ENCODE data around the gene C2orf68. TPM values are rescaled to one million over a fixed set of nuclear protein-coding genes. Genes with fewer than 3 reads are reported as not detected.

Gene C2orf68
- polyA plus RNA-seq, 1 of the 3 experiments (the other 2 are of a cell fraction): 14.5 TPM

GRCh38 chr2:85635011-85635410 lies 23.1 kb upstream of the C2orf68 start:
- peaks cover 29% of the 10 kb centered on the region for H3K79me2 ChIP-seq (ENCODE audit: insufficient read depth)
- DNase-seq: no peak
- WGBS (ENCODE audit: low lambda C conversion rate): 96% methylated on average over 8 of the region's 8 CpGs
- CTCF ChIA-PET: interaction anchor here (3.5 to 4.5 kb wide), 5 partner anchors 13 to 82 kb away, joined by 49 to 85 read pairs (median 62); no protein-coding TSS in a partner anchor
- H3K36me3 ChIP-seq (replicated peaks in 1 of 2; ENCODE audit: control insufficient read depth in 1 of 2, insufficient read depth in 2 of 2, low read length in 1 of 2): peaks cover 43 to 71% of the 10 kb centered on the region in 2 experiments
- no peaks in the 10 kb centered on the region for H3K27me3 ChIP-seq (ENCODE audit: insufficient read depth)
- no peak overlapping the region for H3K4me2 ChIP-seq
- no peaks in the 10 kb centered on the region for H3K4me1 ChIP-seq (ENCODE audit: control insufficient read depth in 1 of 2, insufficient read depth in 2 of 2, low read depth in 1 of 2, low read length in 1 of 2)
- TF ChIP-seq JUND (IDR thresholded peaks at IDR 0.05) (no peak), EZH2phosphoT487 (IDR thresholded peaks at IDR 0.05; ENCODE audit: borderline replicate concordance, low read depth) (no peak), TAF1 (IDR thresholded peaks at IDR 0.05; ENCODE audit: borderline replicate concordance, low read depth, low read length) (no peak), YY1 (IDR thresholded peaks at IDR 0.05; ENCODE audit: low read depth) (no peak), TEAD4 (IDR thresholded peaks at IDR 0.05; ENCODE audit: borderline replicate concordance, insufficient read depth) (no peak), FOXJ3 (CRISPR knock-in tag; IDR thresholded peaks at IDR 0.05) (no peak), RXRA (IDR thresholded peaks at IDR 0.05; ENCODE audit: borderline replicate concordance, low read depth) (no peak), IRF3 (IDR thresholded peaks at IDR 0.05; ENCODE audit: low read depth, low read length) (no peak)
- H3K27ac ChIP-seq (ENCODE audit: low read depth in 2 of 2, low read length in 1 of 2): peak overlapping the region in 1 of 2 experiments; percentile 13; a peak in 1 of 4 replicates
- POLR2A ChIA-PET: no interaction called here
- H3K9ac ChIP-seq: no peak overlapping the region
- peaks cover 31% of the 10 kb centered on the region for H3F3A ChIP-seq (replicated peaks; ENCODE audit: insufficient read depth)
- H3K9me2 ChIP-seq: no peaks in the 10 kb centered on the region
- H3K4me3 ChIP-seq (ENCODE audit: low read depth in 2 of 2, low read length in 1 of 2): no peak overlapping the region
- H3K9me3 ChIP-seq: no peaks in the 10 kb centered on the region
- H4K20me1 ChIP-seq (ENCODE audit: insufficient read depth): peaks cover 12% of the 10 kb centered on the region; the same call in 1 of the 2 replicates
- H2AFZ ChIP-seq (ENCODE audit: low read depth): no peak overlapping the region

- H4K20me1 ChIP-seq (ENCODE audit: insufficient read depth): peaks cover 8% of the 10 kb centered on the region; the same call in 1 of the 2 replicates
- no peaks in the 10 kb centered on the region for H3K4me1 ChIP-seq (ENCODE audit: control insufficient read depth in 1 of 2, insufficient read depth in 2 of 2, low read depth in 1 of 2, low read length in 1 of 2)
- CTCF ChIA-PET: interaction anchor here (0.8 kb wide), 1 partner anchor 97 kb away, joined by 3 read pairs; no protein-coding TSS in a partner anchor
- no peak for DNase-seq
- no peak overlapping the region for H3K9ac ChIP-seq
- H3K27me3 ChIP-seq (ENCODE audit: insufficient read depth): no peaks in the 10 kb centered on the region
- H3K36me3 ChIP-seq (replicated peaks in 1 of 2; ENCODE audit: control insufficient read depth in 1 of 2, insufficient read depth in 2 of 2, low read length in 1 of 2): peaks cover 36 to 66% of the 10 kb centered on the region in 2 experiments
- POLR2A ChIA-PET: no interaction called here
- WGBS (ENCODE audit: low lambda C conversion rate): 76% methylated on average over 3 of the region's 3 CpGs
- H3K4me2 ChIP-seq: no peak overlapping the region
- H3K4me3 ChIP-seq (ENCODE audit: low read depth in 2 of 2, low read length in 1 of 2): no peak overlapping the region
- no peak overlapping the region for H2AFZ ChIP-seq (ENCODE audit: low read depth)
- H3K27ac ChIP-seq (ENCODE audit: low read depth in 2 of 2, low read length in 1 of 2): no peak overlapping the region
- no peaks in the 10 kb centered on the region for H3K9me2 ChIP-seq
- no peaks in the 10 kb centered on the region for H3K9me3 ChIP-seq
- H3F3A ChIP-seq (replicated peaks; ENCODE audit: insufficient read depth): peaks cover 23% of the 10 kb centered on the region
- H3K79me2 ChIP-seq (ENCODE audit: insufficient read depth): peaks cover 27% of the 10 kb centered on the region
- TF ChIP-seq ZBTB33 (IDR thresholded peaks at IDR 0.05; ENCODE audit: borderline replicate concordance, low read depth): no peak
- no peak for TF ChIP-seq TCF12 (IDR thresholded peaks at IDR 0.05)
- TF ChIP-seq MXI1 (IDR thresholded peaks at IDR 0.05; ENCODE audit: low read depth, low read length): no peak
- TF ChIP-seq, protein P1, sequence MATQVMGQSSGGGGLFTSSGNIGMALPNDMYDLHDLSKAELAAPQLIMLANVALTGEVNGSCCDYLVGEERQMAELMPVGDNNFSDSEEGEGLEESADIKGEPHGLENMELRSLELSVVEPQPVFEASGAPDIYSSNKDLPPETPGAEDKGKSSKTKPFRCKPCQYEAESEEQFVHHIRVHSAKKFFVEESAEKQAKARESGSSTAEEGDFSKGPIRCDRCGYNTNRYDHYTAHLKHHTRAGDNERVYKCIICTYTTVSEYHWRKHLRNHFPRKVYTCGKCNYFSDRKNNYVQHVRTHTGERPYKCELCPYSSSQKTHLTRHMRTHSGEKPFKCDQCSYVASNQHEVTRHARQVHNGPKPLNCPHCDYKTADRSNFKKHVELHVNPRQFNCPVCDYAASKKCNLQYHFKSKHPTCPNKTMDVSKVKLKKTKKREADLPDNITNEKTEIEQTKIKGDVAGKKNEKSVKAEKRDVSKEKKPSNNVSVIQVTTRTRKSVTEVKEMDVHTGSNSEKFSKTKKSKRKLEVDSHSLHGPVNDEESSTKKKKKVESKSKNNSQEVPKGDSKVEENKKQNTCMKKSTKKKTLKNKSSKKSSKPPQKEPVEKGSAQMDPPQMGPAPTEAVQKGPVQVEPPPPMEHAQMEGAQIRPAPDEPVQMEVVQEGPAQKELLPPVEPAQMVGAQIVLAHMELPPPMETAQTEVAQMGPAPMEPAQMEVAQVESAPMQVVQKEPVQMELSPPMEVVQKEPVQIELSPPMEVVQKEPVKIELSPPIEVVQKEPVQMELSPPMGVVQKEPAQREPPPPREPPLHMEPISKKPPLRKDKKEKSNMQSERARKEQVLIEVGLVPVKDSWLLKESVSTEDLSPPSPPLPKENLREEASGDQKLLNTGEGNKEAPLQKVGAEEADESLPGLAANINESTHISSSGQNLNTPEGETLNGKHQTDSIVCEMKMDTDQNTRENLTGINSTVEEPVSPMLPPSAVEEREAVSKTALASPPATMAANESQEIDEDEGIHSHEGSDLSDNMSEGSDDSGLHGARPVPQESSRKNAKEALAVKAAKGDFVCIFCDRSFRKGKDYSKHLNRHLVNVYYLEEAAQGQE (IDR thresholded peaks at IDR 0.05; ENCODE audit: low read depth, low read length): no peak
- TF ChIP-seq SIN3A (IDR thresholded peaks at IDR 0.05; ENCODE audit: borderline replicate concordance, low read depth, low read length): no peak
- no peak for TF ChIP-seq GATA2 (CRISPR knock-in tag; IDR thresholded peaks at IDR 0.05)
- TF ChIP-seq FOXJ3 (CRISPR knock-in tag; IDR thresholded peaks at IDR 0.05): no peak
- no peak for TF ChIP-seq NFIC (IDR thresholded peaks at IDR 0.05; ENCODE audit: borderline replicate concordance)
- TF ChIP-seq POLR2AphosphoS5 (IDR thresholded peaks at IDR 0.05; ENCODE audit: low read depth, low read length): no peak
- TF ChIP-seq YY1 (IDR thresholded peaks at IDR 0.05; ENCODE audit: low read depth): no peak
- no peak for TF ChIP-seq FOXM1 (IDR thresholded peaks at IDR 0.05; ENCODE audit: low read depth)
- TF ChIP-seq IRF3 (IDR thresholded peaks at IDR 0.05; ENCODE audit: low read depth, low read length): no peak
- TF ChIP-seq USF2 (IDR thresholded peaks at IDR 0.05; ENCODE audit: borderline replicate concordance, low read depth, low read length): no peak
- TF ChIP-seq GABPA (IDR thresholded peaks at IDR 0.05; ENCODE audit: low read depth): no peak
Measured at GRCh38 chr2:85631316-85631715, 19.4 kb upstream of the C2orf68 start.
